Sciatic nerve (tissue), 2 donors: ENCODE results near the gene HS3ST2. TPM values are rescaled to one million over a fixed set of nuclear protein-coding genes. Genes with fewer than 3 reads are reported as not detected.

Experiments
- ATAC-seq: fragments of 200-7000 bp; cut with Tn5 transposase; one replicate; pipeline ENCODE4 v1.9.1; 2020; ENCODE audit warnings: mild to moderate bottlenecking, moderate library complexity
- DNase-seq: peaks from one replicate; pipeline ENCODE4 v3.0.0-alpha.2; 2020; ENCODE audit warnings: low spot score
- intact Hi-C: fragments of 100-400 bp; cut with DNase I; formaldehyde crosslinking; loops from one replicate; pipeline ENCODE4 v1.14.2; 2022
- total RNA-seq: library from RNA; stranded (reverse); fragmentation: NEBNext Ultra II Directional; extraction: Animal tissue kit (Norgen Biotek cat#: 25700); gene quantifications from one replicate; pipeline ENCODE4 v1.2.1, GENCODE V29; 2021
- donor health status: DM: no; HTN: no; CAD: no.
- donor health status: DM: no; HTN: no; CAD: no.

Gene HS3ST2
- total RNA-seq, 1 donor from 2014 or later, result 2.6 TPM

DNA sequence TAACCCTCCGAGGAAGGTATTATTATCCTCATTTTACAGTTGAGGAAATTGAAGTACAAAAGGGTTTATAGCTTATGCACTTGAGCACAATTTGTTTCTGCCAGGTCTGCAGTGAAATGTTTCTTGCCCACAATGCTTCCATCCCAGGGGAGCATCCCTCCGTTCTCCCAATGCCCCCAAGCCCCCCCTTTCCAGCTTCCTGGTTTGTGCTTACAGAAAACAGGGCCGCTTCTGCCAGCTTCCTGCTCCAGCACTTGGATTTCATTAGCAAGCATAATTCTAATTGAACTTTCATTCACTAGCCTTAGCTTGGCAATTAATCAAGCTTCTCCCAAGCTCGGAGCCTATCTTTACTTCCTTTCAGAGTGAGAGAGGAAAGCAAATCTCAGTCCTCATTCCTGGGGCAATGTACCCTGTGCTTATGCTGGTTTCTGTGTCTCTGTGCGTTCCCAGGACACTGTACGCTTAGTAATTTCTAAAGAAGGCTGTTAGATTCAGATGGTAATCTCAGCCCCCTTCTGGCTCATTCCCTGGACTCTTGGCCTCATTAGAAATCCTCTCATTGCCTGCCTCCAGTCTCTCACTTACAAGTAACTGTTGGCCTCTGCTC is 141.6 kb downstream of the HS3ST2 start:
- DNase-seq, result no peak
- intact Hi-C loops, result no loop called here
- ATAC-seq, result no peak

DNA sequence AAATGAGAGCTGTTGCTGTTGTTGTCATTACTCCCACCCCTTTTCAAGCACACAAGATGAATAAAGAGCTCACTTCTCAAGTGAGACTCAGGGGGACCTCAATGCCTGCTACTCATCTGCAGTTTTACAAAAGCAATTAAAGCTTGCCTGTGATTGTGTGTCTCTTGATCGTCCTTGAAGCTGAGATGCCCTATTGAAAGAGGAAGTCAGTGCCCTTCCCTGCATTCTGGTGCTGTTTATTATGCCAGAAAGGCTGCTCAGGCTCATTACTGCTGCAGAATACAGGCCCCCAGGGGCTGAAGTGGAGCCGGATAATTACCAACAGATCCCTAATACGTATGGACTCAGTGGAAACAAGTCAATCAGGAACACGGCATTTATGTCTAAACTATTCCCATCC is 147.2 kb downstream of the HS3ST2 start:
- ATAC-seq (no peak), DNase-seq (no peak)
- intact Hi-C loops, result no loop called here

DNA sequence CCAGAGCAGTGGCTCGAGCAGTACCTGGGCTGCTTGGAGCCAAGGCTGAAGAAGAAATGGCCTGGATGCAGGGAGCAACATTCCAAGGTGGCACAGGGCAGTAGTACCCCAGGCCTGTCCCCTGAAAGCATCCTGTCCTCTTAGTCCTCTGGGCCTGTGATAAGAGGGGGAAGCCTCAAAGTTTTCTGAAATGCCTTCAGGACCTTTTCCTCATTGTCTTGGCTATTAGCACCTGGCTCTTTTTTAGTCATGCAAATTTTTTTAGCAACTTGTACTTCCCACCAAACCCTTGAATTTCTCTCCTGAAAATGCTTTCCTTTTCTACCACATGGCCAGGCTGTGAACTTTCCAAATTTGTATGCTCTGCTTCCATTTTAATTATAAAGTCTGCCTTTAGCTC is 148.9 kb downstream of the HS3ST2 start:
- intact Hi-C loops, result no loop called here
- ATAC-seq, result no peak

More for the DNA sequence above, 148.9 kb downstream of the HS3ST2 start:
- no peak for DNase-seq
